GM18861 (cell line): ENCODE measurements around the gene NUDCD3.
A peak's percentile ranks its signal among the peaks of the same experiment; 100 is the strongest.

Experiments used
- ATAC-seq: cut with Tn5 transposase; IDR thresholded peaks from one replicate; pipeline ENCODE4 v1.9.1; 2021; ENCODE audit not compliant: unreplicated experiment

Gene NUDCD3

DNA sequence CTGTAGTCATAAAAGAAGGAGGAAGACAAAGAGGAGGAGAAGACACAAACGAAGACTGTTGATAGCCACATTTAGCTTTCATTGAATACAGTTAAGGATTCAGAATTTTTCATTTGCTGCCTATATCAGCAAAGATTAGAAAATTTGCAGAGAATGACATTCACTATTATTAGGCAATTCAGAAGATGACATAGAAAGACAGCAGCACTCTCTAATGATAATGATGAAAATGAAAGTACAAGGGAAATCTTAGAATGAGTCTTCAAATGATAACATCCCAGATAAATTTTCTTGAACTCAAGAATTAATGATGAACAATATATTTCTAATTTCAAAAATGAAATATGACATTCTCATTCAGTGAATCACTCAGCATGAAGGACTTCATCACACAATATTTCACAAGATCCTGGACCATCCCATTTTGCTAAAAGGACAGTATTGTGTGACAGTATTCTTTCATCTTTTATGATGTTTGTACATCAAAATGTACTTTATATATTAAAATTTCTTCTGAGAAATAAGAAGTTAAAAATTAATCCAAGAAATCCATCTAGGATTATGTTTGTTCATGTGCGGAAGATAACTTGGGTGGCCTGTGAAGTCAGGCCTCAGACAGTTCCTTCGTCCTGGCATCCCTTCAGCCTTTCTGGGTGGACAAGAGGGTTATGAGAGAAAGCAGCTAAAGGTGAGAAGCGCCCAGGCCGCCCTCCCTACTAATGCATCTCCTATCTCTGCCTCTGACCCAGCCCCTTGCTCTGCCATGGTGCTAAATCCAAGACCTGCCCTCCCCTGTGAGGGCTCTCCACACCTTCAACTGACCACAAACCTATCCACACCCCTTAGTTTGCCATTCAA, 117.7 kb downstream of the NUDCD3 start:
- no peak for ATAC-seq

GRCh38 chr7:44368885-44369284, 121.6 kb downstream of the NUDCD3 start:
- ATAC-seq, result no peak

DNA sequence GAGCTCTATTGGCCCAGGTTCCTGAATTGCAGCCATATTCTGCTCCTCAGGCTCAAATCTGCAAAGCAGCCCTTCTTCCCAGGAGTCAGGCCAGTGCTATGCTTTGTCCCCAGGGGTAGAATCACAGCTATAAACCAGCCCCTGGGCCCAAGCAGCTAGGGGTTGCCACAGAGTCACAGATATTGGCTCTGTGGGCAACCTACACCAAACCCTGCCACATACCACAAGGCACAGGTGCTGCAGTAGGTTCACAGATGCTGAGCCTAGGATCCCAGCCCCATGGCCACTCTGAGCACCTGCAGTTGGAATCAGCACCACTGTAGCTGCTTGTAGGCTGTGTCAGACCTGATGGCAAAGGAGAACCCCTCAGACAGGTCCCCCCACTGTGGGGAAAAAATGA, 122.0 kb downstream of the NUDCD3 start:
- ATAC-seq, result no peak

DNA sequence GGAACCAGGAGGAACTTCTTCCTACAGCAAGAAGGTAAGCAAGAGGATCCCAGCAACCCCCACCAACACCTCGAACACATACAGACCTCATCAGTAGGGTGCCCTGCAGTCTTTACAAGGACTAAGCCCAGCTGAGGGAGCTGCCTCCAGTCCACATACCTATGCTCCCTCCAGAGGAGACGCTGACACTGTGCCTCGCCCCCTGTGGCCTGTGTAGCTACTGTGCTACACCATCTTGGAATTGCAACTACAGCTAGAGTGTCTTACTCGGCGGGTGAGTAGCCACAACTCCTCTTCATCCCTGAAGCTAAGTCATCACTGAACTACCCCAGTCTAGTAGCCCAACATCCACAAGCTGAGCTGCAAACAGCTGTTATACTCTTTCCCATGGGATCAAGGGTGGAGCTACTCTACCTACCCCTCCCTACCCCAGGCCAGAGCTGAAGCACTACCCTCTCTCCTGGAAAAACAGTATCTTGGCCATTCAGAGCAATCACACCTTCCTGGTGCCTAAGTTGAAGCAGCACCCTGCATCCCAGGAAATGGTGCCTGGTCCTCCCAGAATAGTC, 122.9 kb downstream of the NUDCD3 start:
- ATAC-seq, result no peak

GRCh38 chr7:44366986-44367385, 123.5 kb downstream of the NUDCD3 start:
- ATAC-seq, result no peak

- ATAC-seq, result no peak
Observed at GRCh38 chr7:44353668-44354067, 136.8 kb downstream of the NUDCD3 start.

DNA sequence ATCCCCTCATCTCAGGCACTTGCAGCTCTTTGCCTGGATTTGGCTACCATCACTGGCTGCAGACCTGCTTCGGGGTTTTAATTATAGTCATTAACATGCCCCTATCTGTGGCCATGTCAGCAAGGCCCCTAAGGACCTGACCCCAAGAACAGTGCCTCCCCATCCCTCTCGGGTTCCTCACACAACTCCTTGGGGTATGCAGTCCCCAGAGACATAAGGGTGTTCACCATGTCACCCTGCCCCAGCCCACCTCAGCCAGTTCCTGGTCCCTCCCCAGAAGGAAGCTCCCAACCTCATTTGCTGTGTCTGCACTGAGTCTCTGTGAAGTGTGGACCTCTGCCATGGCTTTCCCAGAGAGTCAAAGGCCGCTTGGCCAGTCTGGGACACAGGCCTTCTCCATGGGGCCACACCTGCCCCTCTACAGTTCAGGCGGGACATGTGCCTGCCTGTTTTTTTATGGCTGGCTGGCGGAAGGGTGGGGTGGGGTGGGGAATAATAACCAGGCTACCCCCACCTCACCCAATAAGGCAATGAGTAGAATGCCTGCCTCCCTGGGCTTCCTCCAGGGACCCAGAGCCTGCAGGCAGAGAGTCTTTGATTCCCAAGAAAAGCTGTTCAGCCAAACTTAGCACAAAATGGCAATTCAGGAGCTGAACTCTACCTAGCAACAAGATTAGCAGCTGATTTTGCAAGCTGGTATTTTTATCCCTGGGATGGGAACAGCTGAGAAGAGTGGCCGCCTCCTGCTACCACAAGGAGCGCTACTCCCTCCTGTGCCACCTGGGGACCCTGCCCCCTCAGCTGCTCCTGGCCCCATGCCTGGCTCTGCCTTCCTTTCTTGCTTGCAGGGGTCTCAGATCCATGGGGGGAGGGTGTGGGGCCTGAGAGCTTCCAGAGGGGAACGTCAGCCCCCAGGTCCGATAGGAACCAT, 141.3 kb downstream of the NUDCD3 start:
- no peak for ATAC-seq

- ATAC-seq, result no peak
Observed at GRCh38 chr7:44348300-44348699, 142.2 kb downstream of the NUDCD3 start.

- no peak for ATAC-seq
Observed at GRCh38 chr7:44347546-44348114, 142.8 kb downstream of the NUDCD3 start.

GRCh38 chr7:44346063-44346462, 144.4 kb downstream of the NUDCD3 start:
- no peak for ATAC-seq

- ATAC-seq, result no peak
Observed at GRCh38 chr7:44341401-44341800, 149.1 kb downstream of the NUDCD3 start.

GRCh38 chr7:44338600-44338999, 151.9 kb downstream of the NUDCD3 start:
- ATAC-seq, result peak; percentile 82

GRCh38 chr7:44336491-44336890, 154.0 kb downstream of the NUDCD3 start:
- ATAC-seq, result no peak

GRCh38 chr7:44335184-44335583, 155.3 kb downstream of the NUDCD3 start:
- no peak for ATAC-seq

DNA sequence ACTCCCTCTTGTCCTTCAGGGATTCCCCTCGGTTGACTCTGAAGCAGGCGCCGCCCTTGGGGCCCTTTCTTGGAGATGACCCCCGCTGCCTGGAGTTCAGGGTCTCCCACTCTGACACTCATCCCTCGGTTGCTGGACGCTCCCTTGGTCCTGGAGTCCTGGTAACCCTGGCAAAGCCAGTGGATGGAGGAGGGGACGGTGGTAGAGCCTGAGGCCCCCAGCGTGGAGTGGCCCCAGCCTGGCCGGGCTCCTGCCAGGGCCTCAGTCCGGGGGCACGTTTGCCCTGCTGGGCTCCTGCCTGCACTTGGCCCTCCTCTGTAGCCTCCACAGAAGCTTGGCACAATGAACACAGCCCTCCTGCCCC, 155.7 kb downstream of the NUDCD3 start:
- ATAC-seq, result no peak

- no peak for ATAC-seq
Observed at GRCh38 chr7:44333911-44334733, 156.3 kb downstream of the NUDCD3 start.

- ATAC-seq, result no peak
Observed at GRCh38 chr7:44331682-44332081, 158.8 kb downstream of the NUDCD3 start.

DNA sequence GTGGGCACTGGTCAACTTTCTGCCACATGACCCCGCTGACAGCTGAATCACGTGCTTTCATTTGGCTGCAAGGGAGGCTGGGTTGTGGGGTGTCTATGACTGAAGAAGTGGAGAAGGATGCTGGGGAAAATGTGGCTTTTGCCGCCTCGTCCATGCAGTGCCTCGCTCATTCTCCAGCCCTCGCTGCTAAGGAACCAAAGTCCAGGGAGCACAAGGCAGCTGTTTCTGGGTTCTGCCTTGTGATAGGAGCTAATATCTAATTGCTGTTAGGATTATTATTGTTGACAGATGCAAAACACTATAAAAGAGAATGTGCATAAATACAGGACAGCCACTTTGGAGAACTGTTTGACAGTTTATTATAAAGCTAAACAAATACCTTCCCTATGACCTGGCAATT, 160.1 kb downstream of the NUDCD3 start:
- no peak for ATAC-seq

- no peak for ATAC-seq
Observed at GRCh38 chr7:44329888-44330287, 160.6 kb downstream of the NUDCD3 start.
